Glutamatergic neuron (in vitro differentiated cells): Measurements from ENCODE around the gene GCN1. TPM values are rescaled to one million over a fixed set of nuclear protein-coding genes. Genes with fewer than 3 reads are reported as not detected.

ENCODE experiments used
- DNase-seq: peaks from one replicate; pipeline ENCODE4 v3.0.0; 2022
- H3K27ac Mint-ChIP-seq: one replicate; pipeline ENCODE4 v1.8.0; 2020; ENCODE audit warnings: mild to moderate bottlenecking, mixed read lengths, inconsistent platforms; ENCODE audit not compliant: unreplicated experiment
- H3K27me3 Mint-ChIP-seq: one replicate; pipeline ENCODE4 v1.8.0; 2020; ENCODE audit warnings: mild to moderate bottlenecking, moderate library complexity, mixed read lengths, inconsistent platforms; ENCODE audit not compliant: unreplicated experiment
- H3K36me3 Mint-ChIP-seq: one replicate; pipeline ENCODE4 v1.8.0; 2020; ENCODE audit warnings: mild to moderate bottlenecking, mixed read lengths, inconsistent platforms; ENCODE audit not compliant: unreplicated experiment
- H3K4me1 Mint-ChIP-seq: one replicate; pipeline ENCODE4 v1.8.0; 2020; ENCODE audit warnings: mild to moderate bottlenecking, low read depth, mixed read lengths, inconsistent platforms; ENCODE audit not compliant: unreplicated experiment
- H3K4me3 Mint-ChIP-seq: one replicate; pipeline ENCODE4 v1.8.0; 2020; ENCODE audit warnings: mild to moderate bottlenecking, mixed read lengths, inconsistent platforms; ENCODE audit not compliant: unreplicated experiment
- H3K9me3 Mint-ChIP-seq: one replicate; pipeline ENCODE4 v1.8.0; 2020; ENCODE audit warnings: mild to moderate bottlenecking, moderate library complexity, mixed read lengths, inconsistent platforms; ENCODE audit not compliant: unreplicated experiment
- CTCF ChIP-seq: fragments of 200-600 bp; sonication (generic); IDR thresholded peaks from one replicate; pipeline ENCODE4 v1.5.0; 2021; ENCODE audit not compliant: partially characterized antibody, unreplicated experiment
- total RNA-seq: library from RNA; stranded (reverse); fragmentation: NEBNext Ultra II Directional; extraction: Animal tissue kit (Norgen Biotek cat#: 25700); gene quantifications from one replicate; pipeline ENCODE4 v1.2.1, GENCODE V29; 2021; ENCODE audit not compliant: unreplicated experiment

GCN1 gene
- total RNA-seq, 1 donor from 2014 or later, result 173 TPM

- Mint-ChIP-seq H3K36me3 (peaks cover 3% of the 10 kb centered on the region), H3K9me3 (no peaks in the 10 kb centered on the region), H3K4me3 (no peak overlapping the region), H3K27me3 (peaks cover 3% of the 10 kb centered on the region), H3K27ac (no peak overlapping the region), H3K4me1 (no peaks in the 10 kb centered on the region)
- TF ChIP-seq CTCF, result no peak
- no peak for DNase-seq
Measured at GRCh38 chr12:120125029-120125428, 69.5 kb downstream of the GCN1 start.

GRCh38 chr12:120121766-120122293, 72.7 kb downstream of the GCN1 start:
- Mint-ChIP-seq H3K27me3 (peaks cover 5% of the 10 kb centered on the region), H3K9me3 (peaks cover 6% of the 10 kb centered on the region), H3K4me3 (no peak overlapping the region), H3K4me1 (peaks cover 10% of the 10 kb centered on the region), H3K36me3 (no peaks in the 10 kb centered on the region), H3K27ac (no peak overlapping the region)
- no peak for TF ChIP-seq CTCF
- no peak for DNase-seq

GRCh38 chr12:120121343-120121742, 73.2 kb downstream of the GCN1 start:
- no peak overlapping the region for H3K4me3 Mint-ChIP-seq
- H3K4me1 Mint-ChIP-seq, result peaks cover 10% of the 10 kb centered on the region
- H3K27me3 Mint-ChIP-seq, result peaks cover 5% of the 10 kb centered on the region
- no peak overlapping the region for H3K27ac Mint-ChIP-seq
- no peak for DNase-seq
- H3K36me3 Mint-ChIP-seq, result no peaks in the 10 kb centered on the region
- no peak for TF ChIP-seq CTCF
- H3K9me3 Mint-ChIP-seq, result peaks cover 6% of the 10 kb centered on the region

- Mint-ChIP-seq H3K9me3 (peaks cover 9% of the 10 kb centered on the region), H3K36me3 (no peaks in the 10 kb centered on the region), H3K27ac (no peak overlapping the region), H3K4me3 (peak overlapping the region; percentile 67), H3K4me1 (peaks cover 23% of the 10 kb centered on the region), H3K27me3 (peaks cover 8% of the 10 kb centered on the region)
- no peak for TF ChIP-seq CTCF
- no peak for DNase-seq
Measured at GRCh38 chr12:120119271-120119973, 75.1 kb downstream of the GCN1 start.

GRCh38 chr12:120118321-120119061, 76.0 kb downstream of the GCN1 start:
- Mint-ChIP-seq H3K9me3 (peaks cover 9% of the 10 kb centered on the region), H3K36me3 (no peaks in the 10 kb centered on the region), H3K27ac (no peak overlapping the region), H3K27me3 (peaks cover 8% of the 10 kb centered on the region), H3K4me1 (peaks cover 24% of the 10 kb centered on the region), H3K4me3 (peak overlapping the region; percentile 95)
- no peak for TF ChIP-seq CTCF
- no peak for DNase-seq
